Activated naive CD4-positive, alpha-beta T cell treated with Interleukin-2 at 50 U/mL for 16 hours (primary cell): ENCODE data around the gene A1BG.

Experiments
- DNase-seq: peaks from one replicate; pipeline ENCODE4 v3.0.0-alpha.2; 2020

A1BG gene

GRCh38 chr19:58334691-58335249 is 18.5 kb downstream of the A1BG start:
- DNase-seq = no peak

GRCh38 chr19:58332697-58333096 is 20.6 kb downstream of the A1BG start:
- no peak for DNase-seq

GRCh38 chr19:58330458-58330857 is 22.8 kb downstream of the A1BG start:
- no peak for DNase-seq

GRCh38 chr19:58328999-58329398 is 24.3 kb downstream of the A1BG start:
- no peak for DNase-seq

GRCh38 chr19:58326914-58327726 is 26.2 kb downstream of the A1BG start, which contains the start of gene ZSCAN22:
TSS of gene ZSCAN22 (plus strand) at chr19:58326994. CDS start at chr19:58334803, 7,809 bp downstream.
- DNase-seq = peak; percentile 91

- DNase-seq = no peak
Measured at GRCh38 chr19:58326501-58326913, 26.8 kb downstream of the A1BG start.

GRCh38 chr19:58325311-58326022 is 27.8 kb downstream of the A1BG start:
- no peak for DNase-seq

GRCh38 chr19:58319241-58319640 is 34.1 kb downstream of the A1BG start:
- no peak for DNase-seq

GRCh38 chr19:58318297-58318696 is 35.0 kb downstream of the A1BG start:
- no peak for DNase-seq

GRCh38 chr19:58317476-58318072 is 35.7 kb downstream of the A1BG start:
- no peak for DNase-seq

- no peak for DNase-seq
Measured at GRCh38 chr19:58315580-58315979, 37.7 kb downstream of the A1BG start.

- no peak for DNase-seq
Measured at GRCh38 chr19:58311345-58311865, 41.9 kb downstream of the A1BG start.

- DNase-seq = peak; percentile 11
Measured at GRCh38 chr19:58310685-58311084, 42.6 kb downstream of the A1BG start.

- no peak for DNase-seq
Measured at GRCh38 chr19:58307736-58308135, 45.6 kb downstream of the A1BG start.

- DNase-seq = no peak
Measured at GRCh38 chr19:58305932-58306323, 47.4 kb downstream of the A1BG start.

GRCh38 chr19:58305065-58305931 is 48.0 kb downstream of the A1BG start, which contains the start of gene ERVK3-1:
TSS of gene ERVK3-1 (plus strand) at chr19:58305377. CDS start at chr19:58312169, 6,792 bp downstream.
- DNase-seq = peak; percentile 95

GRCh38 chr19:58304748-58305064 is 48.6 kb downstream of the A1BG start:
- DNase-seq = no peak

GRCh38 chr19:58304255-58304654 is 49.0 kb downstream of the A1BG start:
- no peak for DNase-seq

GRCh38 chr19:58300620-58301019 is 52.7 kb downstream of the A1BG start:
- no peak for DNase-seq

- DNase-seq = no peak
Measured at GRCh38 chr19:58296104-58296503, 57.2 kb downstream of the A1BG start.
